Measurements from ENCODE around the gene ALG6.
"Not testable (repeated sequence)": the region's sequence is repeated elsewhere in the genome, so short reads cannot be mapped to it uniquely, and the experiment has no call there.

ALG6 gene

GRCh38 chr1:63466181-63466580, 98.8 kb downstream of the ALG6 start:
- Histone ChIP-seq H3K27me3 (ENCODE audit: control insufficient read depth, insufficient read depth, low read length) (no peaks in the 10 kb centered on the region), H3K36me3 (ENCODE audit: control insufficient read depth, low read depth, low read length) (no peaks in the 10 kb centered on the region), H3K4me1 (ENCODE audit: control insufficient read depth, low read depth, low read length) (no peaks in the 10 kb centered on the region), H3K27ac (ENCODE audit: low read length) (no peak overlapping the region), H3K4me3 (ENCODE audit: low read length) (no peak overlapping the region), H3K9ac (ENCODE audit: low read length) (no peak overlapping the region), H3K9me3 (ENCODE audit: control insufficient read depth, low read depth, low read length) (peaks cover 14% of the 10 kb centered on the region)

GRCh38 chr1:63466759-63467158, 99.3 kb downstream of the ALG6 start:
- no peak overlapping the region for H3K4me3 ChIP-seq (ENCODE audit: low read length)
- no peaks in the 10 kb centered on the region for H3K27me3 ChIP-seq (ENCODE audit: control insufficient read depth, insufficient read depth, low read length)
- no peak overlapping the region for H3K9ac ChIP-seq (ENCODE audit: low read length)
- H3K27ac ChIP-seq (ENCODE audit: low read length) = no peak overlapping the region
- H3K4me1 ChIP-seq (ENCODE audit: control insufficient read depth, low read depth, low read length) = no peaks in the 10 kb centered on the region
- no peaks in the 10 kb centered on the region for H3K36me3 ChIP-seq (ENCODE audit: control insufficient read depth, low read depth, low read length)
- H3K9me3 ChIP-seq (ENCODE audit: control insufficient read depth, low read depth, low read length) = peaks cover 9% of the 10 kb centered on the region

- H3K27ac ChIP-seq (ENCODE audit: low read length); H3K9ac ChIP-seq (ENCODE audit: low read length); H3K36me3 ChIP-seq (ENCODE audit: control insufficient read depth, low read depth, low read length); H3K4me3 ChIP-seq (ENCODE audit: low read length); H3K9me3 ChIP-seq (ENCODE audit: control insufficient read depth, low read depth, low read length); H3K27me3 ChIP-seq (ENCODE audit: control insufficient read depth, insufficient read depth, low read length); H3K4me1 ChIP-seq (ENCODE audit: control insufficient read depth, low read depth, low read length): not testable (repeated sequence)
Measured at GRCh38 chr1:63468683-63469082, 101.3 kb downstream of the ALG6 start.

- H3K4me1 ChIP-seq (ENCODE audit: control insufficient read depth, low read depth, low read length) = no peaks in the 10 kb centered on the region
- H3K27me3 ChIP-seq (ENCODE audit: control insufficient read depth, insufficient read depth, low read length) = no peaks in the 10 kb centered on the region
- no peak overlapping the region for H3K27ac ChIP-seq (ENCODE audit: low read length)
- H3K36me3 ChIP-seq (ENCODE audit: control insufficient read depth, low read depth, low read length) = no peaks in the 10 kb centered on the region
- H3K9me3 ChIP-seq (ENCODE audit: control insufficient read depth, low read depth, low read length) = no peaks in the 10 kb centered on the region
- no peak overlapping the region for H3K4me3 ChIP-seq (ENCODE audit: low read length)
- no peak overlapping the region for H3K9ac ChIP-seq (ENCODE audit: low read length)
Measured at GRCh38 chr1:63475761-63476160, 108.3 kb downstream of the ALG6 start.

GRCh38 chr1:63480057-63480456, 112.6 kb downstream of the ALG6 start:
- H3K27ac ChIP-seq (ENCODE audit: low read length) = no peak overlapping the region
- no peaks in the 10 kb centered on the region for H3K9me3 ChIP-seq (ENCODE audit: control insufficient read depth, low read depth, low read length)
- no peaks in the 10 kb centered on the region for H3K27me3 ChIP-seq (ENCODE audit: control insufficient read depth, insufficient read depth, low read length)
- H3K4me3 ChIP-seq (ENCODE audit: low read length) = no peak overlapping the region
- H3K36me3 ChIP-seq (ENCODE audit: control insufficient read depth, low read depth, low read length) = no peaks in the 10 kb centered on the region
- H3K4me1 ChIP-seq (ENCODE audit: control insufficient read depth, low read depth, low read length) = no peaks in the 10 kb centered on the region
- H3K9ac ChIP-seq (ENCODE audit: low read length) = no peak overlapping the region

GRCh38 chr1:63486629-63487028, 119.2 kb downstream of the ALG6 start:
- H3K4me3 ChIP-seq (ENCODE audit: low read length) = no peak overlapping the region
- H3K9me3 ChIP-seq (ENCODE audit: control insufficient read depth, low read depth, low read length) = no peaks in the 10 kb centered on the region
- no peak overlapping the region for H3K27ac ChIP-seq (ENCODE audit: low read length)
- H3K36me3 ChIP-seq (ENCODE audit: control insufficient read depth, low read depth, low read length) = no peaks in the 10 kb centered on the region
- no peak overlapping the region for H3K9ac ChIP-seq (ENCODE audit: low read length)
- H3K4me1 ChIP-seq (ENCODE audit: control insufficient read depth, low read depth, low read length) = no peaks in the 10 kb centered on the region
- no peaks in the 10 kb centered on the region for H3K27me3 ChIP-seq (ENCODE audit: control insufficient read depth, insufficient read depth, low read length)

GRCh38 chr1:63487336-63488065, 120.1 kb downstream of the ALG6 start:
- Histone ChIP-seq H3K4me3 (ENCODE audit: low read length) (no peak overlapping the region), H3K9ac (ENCODE audit: low read length) (no peak overlapping the region)

More at GRCh38 chr1:63487336-63488065, 120.1 kb downstream of the ALG6 start:
- Histone ChIP-seq H3K27ac (ENCODE audit: low read length) (no peak overlapping the region), H3K4me1 (ENCODE audit: control insufficient read depth, low read depth, low read length) (no peaks in the 10 kb centered on the region), H3K27me3 (ENCODE audit: control insufficient read depth, insufficient read depth, low read length) (no peaks in the 10 kb centered on the region), H3K36me3 (ENCODE audit: control insufficient read depth, low read depth, low read length) (no peaks in the 10 kb centered on the region), H3K9me3 (ENCODE audit: control insufficient read depth, low read depth, low read length) (no peaks in the 10 kb centered on the region)

All from iPS-18a (cell line).